OCI-LY3 (cell line): ENCODE data around the gene LENEP.

Experiments used
- EZH2phosphoT487 ChIP-seq: fragments of 200-600 bp; shearing (Covaris generic); IDR thresholded peaks from 2 replicates; pipeline ENCODE4 v1.6.1; 2018; ENCODE audit warnings: antibody characterized with exemption, mixed run types, low read depth
- TF ChIP-seq, protein P1 (sequence below): fragments of 200-600, 300-600 bp; sonication (generic); IDR thresholded peaks from 2 replicates; pipeline ENCODE4 v1.5.1; 2014; ENCODE audit warnings: antibody characterized with exemption, low read length, low read depth

DNA sequence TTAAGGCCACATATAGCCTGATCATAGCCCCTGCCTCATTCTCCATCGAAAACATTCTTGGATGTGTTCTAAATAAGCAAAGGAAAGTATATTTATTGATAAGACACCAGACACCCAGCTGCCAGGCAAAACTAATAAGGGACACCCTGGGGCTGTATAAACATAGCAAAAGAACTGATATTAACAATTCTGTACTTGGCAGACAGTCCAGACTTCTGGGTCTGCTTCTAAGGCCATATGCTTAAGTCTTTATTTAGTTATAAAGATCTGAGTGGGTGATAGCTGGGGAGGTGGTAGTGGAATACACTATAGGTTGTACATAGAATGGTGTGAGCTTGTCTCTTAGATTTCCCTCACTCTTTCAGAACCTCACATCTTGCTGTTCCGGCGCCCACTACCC is 15.0 kb upstream of the LENEP start:
- TF ChIP-seq, protein P1, sequence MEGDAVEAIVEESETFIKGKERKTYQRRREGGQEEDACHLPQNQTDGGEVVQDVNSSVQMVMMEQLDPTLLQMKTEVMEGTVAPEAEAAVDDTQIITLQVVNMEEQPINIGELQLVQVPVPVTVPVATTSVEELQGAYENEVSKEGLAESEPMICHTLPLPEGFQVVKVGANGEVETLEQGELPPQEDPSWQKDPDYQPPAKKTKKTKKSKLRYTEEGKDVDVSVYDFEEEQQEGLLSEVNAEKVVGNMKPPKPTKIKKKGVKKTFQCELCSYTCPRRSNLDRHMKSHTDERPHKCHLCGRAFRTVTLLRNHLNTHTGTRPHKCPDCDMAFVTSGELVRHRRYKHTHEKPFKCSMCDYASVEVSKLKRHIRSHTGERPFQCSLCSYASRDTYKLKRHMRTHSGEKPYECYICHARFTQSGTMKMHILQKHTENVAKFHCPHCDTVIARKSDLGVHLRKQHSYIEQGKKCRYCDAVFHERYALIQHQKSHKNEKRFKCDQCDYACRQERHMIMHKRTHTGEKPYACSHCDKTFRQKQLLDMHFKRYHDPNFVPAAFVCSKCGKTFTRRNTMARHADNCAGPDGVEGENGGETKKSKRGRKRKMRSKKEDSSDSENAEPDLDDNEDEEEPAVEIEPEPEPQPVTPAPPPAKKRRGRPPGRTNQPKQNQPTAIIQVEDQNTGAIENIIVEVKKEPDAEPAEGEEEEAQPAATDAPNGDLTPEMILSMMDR: no peak
- TF ChIP-seq EZH2phosphoT487: no peak
